Kidney tubule cell (primary cell): Measurements from ENCODE around the gene SPINDOC.
"Not testable (repeated sequence)": the region's sequence is repeated elsewhere in the genome, so short reads cannot be mapped to it uniquely, and the experiment has no call there.

ENCODE experiments used
- DNase-seq: peaks from one replicate; pipeline ENCODE4 v3.0.0-alpha.2; 2018; ENCODE audit warnings: low spot score

The SPINDOC gene

DNA sequence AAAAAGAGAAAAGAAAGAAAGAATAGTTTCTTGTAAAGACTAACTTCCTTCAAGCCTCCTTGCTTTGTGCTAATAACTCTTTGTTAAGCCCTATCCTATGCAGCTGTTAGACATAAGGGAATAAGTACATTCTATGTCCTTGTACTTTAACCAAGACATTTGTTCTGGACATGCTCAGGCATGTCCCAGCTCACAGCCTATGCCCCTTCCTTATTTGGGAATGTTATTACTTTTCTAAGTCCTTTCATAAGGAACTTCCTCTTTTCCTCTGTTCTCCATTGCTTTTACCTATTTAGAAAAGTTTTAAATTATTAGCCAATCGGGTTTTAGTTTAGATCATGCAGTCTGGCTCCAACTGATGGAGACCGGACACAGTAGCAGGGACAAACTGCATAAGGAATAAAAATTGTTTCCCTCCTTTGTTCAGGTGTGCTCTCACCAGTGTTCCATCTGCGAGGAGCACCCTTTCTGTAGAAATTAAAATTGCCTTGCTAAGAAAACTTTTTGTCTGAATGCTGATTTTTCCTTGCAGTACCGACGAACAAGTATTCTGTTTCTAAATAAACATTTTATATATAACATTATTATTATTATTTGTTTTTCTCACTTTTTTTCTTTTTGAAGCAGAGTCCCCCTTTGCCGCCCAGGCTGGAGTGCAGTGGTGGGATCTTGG, 21.6 kb upstream of the SPINDOC start:
- DNase-seq = no peak

DNA sequence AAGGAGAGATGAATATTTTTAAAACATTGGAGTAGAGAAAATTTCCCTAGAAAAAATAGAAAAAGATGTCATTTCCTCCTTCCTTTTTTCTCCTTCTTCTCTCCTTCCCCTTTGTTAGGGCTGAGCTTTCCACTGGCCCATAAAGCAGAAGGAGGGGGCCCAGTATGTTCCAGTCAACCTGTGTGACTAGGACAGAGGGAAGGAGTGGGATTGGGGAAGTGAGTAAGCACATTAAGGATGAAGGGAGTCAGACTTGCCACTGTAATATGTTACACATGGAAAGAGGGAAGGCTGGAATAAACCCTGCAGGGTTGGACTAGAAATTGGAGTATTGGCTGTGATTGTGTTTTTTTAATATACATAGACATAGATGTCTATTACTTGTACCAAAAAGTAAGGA, 20.1 kb upstream of the SPINDOC start:
- DNase-seq = no peak

DNA sequence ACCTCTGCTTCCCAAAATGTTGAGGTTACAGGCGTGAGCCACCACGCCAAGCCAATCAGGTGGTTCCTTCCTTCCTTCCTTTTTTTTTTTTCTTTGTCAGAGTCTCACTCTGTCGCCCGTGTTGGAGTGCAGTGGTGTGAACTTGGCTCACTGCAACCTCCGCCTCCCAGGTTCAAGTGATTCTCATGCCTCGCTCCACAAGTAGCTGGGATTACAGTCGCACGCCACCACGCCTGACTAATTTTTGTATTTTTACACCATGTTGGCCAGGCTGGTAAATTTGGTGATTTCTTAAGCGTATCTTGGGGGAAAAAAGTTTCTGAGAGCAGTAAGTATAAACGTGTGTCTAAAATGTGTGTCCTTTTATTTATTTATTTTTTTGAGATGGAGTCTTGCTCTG, 18.2 kb upstream of the SPINDOC start:
- DNase-seq = no peak

DNA sequence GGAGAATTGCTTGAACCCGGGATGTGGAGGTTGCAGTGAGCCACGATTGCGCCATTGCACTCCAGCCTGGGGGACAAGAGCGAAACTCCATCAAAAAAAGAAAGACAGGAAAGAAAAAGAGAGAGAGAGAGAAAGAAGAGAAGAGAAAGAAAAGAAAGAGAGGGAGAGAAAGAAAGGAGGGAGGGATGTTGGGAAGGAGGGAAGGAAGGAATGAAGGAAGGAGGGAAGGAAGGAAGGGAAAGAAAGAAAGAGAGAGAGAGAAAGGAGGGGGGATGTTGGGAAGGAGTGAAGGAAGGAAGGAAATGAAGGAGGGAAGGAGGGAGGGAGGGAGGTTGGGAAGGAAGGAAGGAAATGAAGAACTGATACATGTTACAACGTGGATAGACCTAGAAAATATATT, 12.3 kb upstream of the SPINDOC start:
- no peak for DNase-seq

DNA sequence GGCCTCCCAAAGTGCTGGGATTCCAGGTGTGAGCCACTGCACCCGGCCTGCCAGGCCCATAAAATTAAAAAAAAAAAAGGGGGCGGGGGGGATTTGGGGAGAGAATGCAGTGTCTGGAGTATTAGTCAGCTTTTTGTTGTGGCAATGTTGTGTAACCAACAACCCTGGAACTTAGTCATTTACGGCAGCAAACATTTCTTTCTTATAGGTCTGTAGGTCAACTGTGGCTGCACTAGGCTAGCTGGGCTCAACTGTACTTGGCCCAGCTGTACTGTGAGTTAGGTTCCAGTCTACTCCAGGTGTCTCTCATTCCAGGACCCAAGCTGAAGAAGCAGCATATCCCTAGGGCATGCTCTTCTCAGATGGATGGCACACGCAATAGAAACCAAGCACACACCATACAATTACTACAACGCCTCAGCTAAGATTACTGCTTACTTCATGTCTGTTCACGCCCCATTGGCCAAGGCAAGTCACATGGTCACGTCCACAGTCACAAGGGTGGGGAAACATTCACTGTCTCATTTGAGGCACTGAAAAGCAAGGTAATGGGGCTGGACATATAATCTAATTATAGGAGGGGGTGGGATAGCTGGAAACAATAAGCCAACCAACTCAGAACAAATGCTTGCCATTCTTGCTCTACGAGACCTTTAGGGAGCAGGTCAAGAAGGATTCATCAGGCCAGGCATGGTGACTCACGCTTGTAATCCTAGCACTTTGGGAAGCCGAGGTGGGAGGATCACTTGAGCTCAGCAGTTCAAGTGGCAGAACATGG, 10.4 kb upstream of the SPINDOC start:
- DNase-seq = peak; percentile 62

DNA sequence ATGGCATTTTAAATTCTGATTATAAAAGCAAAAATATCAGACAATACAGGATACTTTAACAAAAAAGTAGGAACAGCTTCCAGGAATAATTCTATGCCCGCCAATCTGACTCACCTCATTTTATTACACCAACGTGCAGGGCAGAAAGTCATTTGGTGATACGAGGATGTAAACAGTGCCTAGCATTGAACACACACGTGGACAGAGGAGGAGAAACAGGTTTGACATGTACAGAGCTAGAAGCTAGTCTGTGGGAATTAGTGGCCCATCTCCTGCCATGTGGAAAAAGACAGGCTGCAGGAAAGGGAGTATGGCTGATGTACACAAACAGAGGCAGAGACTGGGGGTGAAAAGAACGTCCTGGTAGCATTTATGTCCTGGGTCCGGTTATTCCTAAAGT, 9.0 kb upstream of the SPINDOC start:
- DNase-seq = peak; percentile 50

DNA sequence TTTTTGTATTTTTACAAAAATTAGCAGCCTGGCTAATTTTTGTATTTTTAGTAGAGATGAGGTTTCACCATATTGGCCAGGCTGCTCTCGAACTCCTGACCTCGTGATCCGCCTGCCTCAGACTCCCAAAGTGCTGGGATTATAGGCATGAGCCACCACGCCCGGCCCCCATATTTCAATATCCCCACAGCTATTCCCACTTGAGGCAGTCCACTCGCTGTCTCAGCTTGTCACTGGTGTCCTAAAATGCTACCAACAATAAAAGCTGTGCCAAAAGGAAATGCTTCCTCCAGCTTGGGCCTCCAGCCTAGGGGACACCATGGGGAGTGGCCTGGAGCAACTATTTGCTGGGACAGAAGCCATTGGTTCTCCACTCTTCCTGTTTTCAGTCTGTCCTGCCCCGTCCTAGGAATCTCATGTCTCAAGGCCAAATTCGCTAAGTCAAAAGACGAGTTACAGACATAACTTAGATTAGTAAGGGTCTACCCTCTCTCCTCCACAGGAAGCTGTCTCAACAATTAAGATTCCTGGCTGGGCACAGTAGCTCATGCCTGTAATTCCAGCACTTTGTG, 7.3 kb upstream of the SPINDOC start:
- no peak for DNase-seq

DNA sequence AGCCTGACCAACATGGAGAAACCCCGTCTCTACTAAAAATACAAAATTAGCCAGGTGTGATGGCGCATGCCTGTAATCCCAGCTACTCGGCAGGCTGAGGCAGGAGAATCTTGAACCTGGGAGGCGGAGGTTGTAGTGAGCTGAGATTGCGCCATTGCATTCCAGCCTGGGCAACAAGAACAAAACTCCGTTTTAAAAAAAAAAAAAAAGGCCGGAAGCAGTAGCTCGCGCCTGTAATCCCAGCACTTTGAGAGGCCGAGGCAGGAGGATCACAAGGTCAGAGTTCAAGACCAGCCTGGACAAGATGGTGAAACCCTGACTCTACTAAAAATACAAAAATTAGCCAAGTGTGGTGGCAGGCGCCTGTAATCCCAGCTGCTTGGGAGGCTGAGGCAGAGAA, 2.9 kb upstream of the SPINDOC start:
- DNase-seq = not testable (repeated sequence)

DNA sequence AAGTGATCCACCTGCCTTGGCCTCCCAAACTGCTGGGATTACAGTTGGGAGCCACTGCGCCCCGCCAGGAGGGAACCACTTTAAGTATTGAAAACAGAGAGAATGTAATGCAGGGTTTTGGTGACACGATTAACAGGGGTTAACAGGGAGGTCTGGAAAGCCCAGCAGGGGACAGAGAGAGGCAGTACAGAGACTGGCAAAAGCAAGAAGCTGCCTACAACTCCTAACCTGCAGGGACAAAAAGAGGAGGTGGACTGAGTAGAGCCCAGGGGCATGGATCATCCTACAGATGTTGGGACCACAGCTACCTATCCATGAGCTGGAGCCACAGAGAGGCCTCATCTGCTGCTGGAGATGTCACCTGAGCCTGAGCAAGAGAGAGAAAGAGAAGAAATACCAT, 1.7 kb upstream of the SPINDOC start:
- no peak for DNase-seq

DNA sequence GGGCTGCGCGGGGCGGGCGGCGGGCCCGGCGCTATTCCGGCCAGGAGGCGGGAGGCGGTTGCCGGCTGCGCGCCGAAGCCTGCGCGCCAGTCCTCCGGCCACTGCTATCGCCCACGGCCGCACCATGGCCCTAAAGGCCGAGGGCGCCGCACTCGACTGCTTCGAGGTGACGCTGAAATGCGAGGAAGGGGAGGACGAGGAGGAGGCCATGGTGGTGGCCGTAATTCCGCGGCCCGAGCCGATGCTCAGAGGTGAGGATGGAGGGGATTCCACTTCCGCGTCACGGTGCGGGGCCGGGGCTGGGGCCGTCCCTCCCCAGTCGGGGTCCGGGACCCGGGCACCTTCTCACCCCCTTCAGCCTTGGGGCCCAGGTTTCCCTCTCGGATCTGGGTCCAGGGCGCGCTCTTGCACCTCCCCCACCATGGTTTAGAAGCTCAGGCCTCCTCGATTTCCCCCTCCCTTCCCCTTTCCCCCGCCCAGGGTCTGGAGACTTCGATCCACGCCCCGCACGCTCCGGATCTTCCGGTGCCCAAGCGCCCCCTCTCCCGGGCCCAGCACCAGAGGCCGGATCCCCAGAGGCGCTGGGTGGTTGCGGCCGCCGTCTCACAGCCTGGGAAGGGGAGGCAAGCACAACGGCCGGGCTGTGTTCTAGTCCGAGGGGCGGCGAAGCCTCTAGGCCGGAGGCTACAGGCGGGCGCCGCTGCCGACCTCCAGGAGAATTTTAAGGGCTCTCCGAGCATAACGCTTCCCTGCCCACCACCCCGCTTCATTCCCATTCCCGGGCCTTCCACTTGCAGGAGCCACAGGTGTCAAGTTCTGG, 517 bp downstream of the SPINDOC start:
- DNase-seq = peak; percentile 47

DNA sequence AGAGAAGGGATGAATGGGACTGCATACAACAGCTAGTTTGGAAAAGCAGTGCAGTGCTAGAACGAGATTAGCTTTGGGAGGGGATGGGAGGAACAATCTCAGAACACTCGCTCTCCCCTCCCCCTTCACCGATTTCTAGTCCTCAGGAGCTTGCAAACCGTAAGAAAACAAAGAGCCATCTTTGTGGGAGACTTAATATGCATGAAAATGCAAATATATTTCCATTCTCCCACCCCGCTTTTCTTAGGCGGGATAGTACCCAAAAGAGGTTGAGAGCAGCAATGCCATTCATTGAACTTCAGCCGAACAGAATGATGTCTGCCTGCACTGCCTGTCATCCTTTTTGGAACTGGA, 1.1 kb downstream of the SPINDOC start:
- DNase-seq = no peak

DNA sequence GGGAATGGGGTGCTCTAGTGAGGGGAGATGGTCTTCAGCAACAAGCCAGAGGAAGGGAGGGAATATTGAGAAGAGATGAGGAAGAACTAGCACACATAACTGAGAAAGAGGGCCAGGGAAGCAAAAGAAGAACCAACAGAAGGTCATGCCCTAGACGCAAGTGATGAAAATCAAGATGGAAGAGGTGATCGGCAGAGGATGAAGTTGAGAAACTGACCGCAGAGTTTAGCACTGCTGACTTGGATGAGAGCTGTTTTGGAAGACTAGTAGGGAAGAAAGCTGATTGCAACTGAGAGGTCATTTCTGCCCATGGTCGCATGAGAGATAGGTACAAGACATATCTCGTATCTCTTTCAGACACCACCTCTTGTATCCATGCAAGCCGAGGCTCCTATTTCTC, 2.9 kb downstream of the SPINDOC start:
- no peak for DNase-seq

DNA sequence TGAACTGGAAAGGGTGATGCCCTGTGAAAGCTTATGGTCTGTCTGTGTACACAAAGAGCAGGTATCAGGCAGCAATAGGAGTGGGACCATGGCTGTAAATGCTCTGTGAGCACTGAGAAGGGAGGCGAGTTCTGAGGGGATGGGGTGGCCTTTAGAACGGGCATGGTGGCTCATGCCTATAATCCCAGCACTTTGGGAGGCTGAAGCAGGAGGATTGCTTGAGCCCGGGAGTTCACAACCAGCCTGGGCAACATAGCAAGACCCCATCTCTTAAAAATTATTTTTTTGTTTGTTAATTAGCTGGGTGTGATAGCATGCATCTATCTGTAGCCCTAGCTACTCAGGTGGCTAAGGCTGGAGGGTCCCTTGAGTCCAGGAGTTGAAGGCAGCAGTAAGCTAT, 3.5 kb downstream of the SPINDOC start:
- no peak for DNase-seq

DNA sequence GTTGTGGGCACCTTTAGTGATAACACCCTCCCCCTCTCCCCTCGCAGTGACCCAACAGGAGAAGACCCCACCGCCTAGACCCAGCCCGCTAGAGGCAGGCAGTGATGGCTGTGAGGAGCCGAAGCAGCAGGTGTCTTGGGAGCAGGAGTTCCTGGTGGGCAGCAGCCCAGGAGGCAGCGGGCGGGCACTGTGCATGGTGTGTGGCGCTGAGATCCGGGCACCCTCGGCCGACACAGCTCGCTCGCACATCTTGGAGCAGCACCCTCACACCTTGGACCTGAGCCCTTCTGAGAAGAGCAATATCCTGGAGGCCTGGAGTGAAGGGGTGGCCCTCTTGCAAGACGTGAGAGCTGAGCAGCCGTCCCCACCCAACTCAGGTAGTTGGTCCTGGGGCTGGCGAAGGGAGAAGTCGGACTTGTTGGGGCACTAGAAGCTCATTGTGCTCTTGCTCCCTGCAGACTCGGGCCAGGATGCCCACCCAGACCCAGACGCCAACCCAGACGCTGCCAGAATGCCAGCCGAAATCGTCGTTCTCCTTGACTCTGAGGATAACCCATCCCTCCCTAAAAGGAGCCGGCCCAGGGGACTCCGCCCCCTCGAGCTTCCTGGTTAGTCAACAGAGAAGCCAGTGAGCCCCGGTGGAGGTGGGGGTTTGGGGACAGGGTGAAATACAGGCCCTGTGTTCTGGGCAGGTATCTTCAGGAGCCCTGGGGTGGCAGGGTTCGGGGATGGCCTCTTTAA, 4.7 kb downstream of the SPINDOC start:
- no peak for DNase-seq

DNA sequence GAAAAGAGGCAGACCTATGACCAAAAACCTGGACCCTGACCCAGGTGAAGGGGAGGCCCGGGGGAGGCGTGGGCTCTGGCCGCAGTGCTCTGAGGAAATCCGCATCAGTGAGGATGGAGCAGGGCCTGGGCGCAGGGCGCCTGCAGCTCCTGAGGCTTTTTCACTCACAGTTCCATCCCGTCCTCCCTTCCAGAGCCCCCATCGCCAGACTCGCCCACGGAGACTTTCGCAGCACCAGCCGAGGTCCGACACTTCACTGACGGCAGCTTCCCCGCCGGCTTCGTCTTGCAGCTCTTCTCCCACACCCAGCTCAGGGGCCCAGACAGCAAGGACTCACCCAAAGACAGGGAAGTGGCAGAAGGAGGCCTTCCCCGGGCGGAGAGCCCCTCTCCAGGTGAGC, 5.4 kb downstream of the SPINDOC start:
- DNase-seq = no peak

DNA sequence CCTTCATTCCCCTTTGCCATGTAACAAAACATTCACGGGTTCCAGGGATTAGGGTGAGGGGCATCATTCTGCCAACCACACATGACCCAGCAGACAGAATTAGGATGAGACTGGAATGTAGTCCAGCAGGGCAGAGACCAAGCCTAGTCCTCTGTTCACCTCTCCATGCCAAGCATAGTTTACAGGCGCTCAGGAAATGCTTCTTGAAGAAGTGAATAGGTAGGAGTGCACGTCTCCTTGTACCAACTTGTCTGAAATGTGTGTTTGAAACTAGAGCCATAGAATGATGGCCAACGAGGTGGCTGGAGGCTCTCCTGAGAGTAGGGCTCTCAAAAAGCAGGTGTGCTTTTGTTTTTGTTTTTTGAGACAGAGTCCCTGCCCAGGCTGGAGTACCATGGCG, 8.2 kb downstream of the SPINDOC start:
- no peak for DNase-seq

DNA sequence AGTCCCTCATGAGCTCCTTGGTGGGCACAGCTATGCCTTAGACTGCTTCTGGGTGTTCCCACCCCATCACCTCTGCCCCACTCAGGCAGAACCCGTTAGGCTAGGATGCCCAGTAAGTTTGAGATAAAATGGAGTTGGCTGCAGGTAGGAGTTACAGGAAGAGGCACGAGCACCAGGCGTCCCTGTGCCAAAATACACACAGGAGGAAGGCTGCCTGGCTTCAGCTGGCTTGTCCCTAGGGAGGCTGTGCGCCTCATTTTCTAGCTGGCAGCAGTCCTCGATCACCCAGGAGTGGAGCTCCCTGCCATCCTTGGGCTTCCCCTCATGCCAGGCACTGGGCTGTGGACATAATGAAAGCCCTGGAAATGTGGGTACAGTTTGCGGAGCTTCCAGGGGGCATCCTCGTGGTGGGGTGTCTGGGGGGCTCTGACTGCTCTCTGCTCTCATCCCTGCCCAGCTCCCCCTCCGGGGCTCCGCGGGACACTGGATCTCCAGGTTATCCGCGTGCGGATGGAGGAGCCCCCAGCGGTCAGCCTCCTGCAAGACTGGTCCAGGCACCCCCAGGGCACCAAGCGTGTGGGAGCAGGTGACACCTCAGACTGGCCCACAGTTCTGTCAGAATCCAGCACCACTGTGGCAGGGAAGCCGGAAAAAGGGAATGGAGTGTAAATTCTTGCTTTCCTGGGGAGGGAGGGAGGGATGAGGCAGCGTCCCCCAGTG, 13.4 kb downstream of the SPINDOC start:
- no peak for DNase-seq

DNA sequence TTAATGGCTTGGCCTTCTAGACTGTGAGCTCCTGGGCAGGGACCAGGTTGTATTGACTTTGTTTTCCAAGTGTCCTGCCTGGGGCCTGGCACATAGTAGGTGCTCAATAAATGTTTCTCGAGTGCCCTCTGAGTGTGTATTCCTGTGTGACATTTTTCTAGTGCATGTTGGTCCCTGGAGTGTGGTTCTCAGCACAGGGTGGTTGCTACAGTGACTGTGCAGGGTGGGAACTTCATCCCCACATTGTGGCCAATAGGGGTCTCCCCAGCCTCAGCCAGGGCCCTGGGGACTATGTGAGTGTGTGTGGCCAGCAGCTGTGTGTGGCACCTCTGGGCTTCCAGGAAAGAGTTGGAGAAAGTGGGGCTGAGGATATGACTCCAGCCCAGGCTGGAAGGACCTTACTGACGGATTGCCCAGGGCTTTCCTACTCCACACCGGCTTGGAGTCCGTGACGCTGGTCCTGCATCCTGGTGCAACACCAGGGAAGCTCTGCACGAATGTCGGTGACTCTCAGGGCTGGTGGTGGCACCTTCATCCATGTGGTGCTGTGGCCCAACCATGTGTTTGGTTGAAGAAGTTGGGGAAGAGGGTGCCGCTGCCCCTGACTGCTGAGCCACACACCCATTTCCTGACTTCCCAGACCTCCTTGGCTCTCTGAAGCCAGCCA, 16.7 kb downstream of the SPINDOC start:
- peak; percentile 40 for DNase-seq

DNA sequence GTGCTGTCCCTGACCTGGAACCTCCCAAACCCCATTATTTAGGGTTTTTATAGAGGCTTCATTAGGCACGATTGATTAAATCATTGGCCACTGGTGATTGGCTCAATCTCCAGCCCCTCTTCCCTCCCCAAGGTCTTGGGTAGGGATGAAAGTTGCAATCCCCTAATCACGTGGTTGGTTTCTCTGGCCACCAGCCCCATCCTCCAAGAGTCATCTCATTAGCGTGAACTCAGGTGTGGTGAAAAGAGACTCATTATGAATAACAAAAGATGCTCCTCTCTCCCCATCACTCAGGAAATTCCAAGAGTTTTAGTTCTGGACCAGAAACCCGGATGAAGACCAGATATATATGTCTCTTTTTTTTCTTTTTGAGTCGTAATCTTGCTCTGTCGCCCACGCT, 18.1 kb downstream of the SPINDOC start:
- DNase-seq = no peak

DNA sequence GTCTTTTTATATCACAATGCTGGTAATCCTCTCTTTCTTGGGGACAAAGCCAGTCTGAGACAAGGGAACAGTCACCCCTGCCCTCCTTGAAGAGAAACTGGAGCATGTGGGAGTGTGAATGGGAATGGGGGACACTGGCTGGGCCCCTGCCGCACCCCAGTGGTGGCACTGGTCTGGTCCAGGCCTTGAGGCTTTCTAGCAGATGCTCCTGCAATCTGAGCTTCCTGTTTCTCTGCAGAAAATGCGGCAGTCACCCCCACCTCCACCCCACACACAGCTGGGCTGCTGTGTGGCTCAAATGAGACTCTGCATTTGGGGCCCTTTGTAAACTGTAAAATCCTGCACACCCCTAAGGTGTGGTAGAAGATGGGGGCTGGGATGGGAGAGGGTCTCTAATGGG, 19.1 kb downstream of the SPINDOC start:
- no peak for DNase-seq

DNA sequence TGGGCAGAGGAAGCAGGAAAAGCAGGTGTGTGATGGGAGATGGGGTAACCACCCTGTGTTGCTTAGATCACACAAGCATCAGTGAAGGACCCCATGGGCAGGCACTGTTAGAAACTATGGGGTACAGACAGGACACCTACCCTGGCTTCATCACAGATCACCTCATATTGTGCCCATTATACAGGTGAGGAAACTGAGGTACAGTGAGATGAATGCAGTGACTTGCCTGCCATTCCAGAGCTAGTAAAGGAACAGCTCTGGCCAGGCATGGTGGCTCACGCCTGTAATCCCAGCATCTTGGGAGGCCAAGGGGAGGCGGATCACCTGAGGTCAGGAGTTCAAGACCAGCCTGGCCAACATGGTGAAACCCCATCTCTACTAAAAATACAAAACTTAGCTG, 19.8 kb downstream of the SPINDOC start:
- no peak for DNase-seq
